AG10803 (cell line): Measurements from ENCODE around the gene SLC24A1.

Experiments used
- DNase-seq: peaks from one replicate; pipeline ENCODE4 v3.0.0; 2010; ENCODE audit warnings: low read depth
- H3K4me3 ChIP-seq: 2 replicates; pipeline ENCODE4 v1.5.1; 2011; ENCODE audit warnings: mild to moderate bottlenecking, low read length, control low read depth
- CTCF ChIP-seq: conservative IDR thresholded peaks from 2 replicates; pipeline ENCODE4 v1.5.1; 2011; ENCODE audit warnings: mild to moderate bottlenecking, low read length, control low read depth, inconsistent platforms

The SLC24A1 gene

GRCh38 chr15:65621638-65622037 lies at the start of gene SLC24A1:
SLC24A1 (plus strand) TSS chr15:65621938; CDS start chr15:65624081, 2,143 bp downstream.
- H3K4me3 ChIP-seq: no peak within 1 kb of the TSS
- no peak for DNase-seq
- TF ChIP-seq CTCF: no peak

GRCh38 chr15:65571971-65572370 lies 49.8 kb upstream of the SLC24A1 start:
- no peak for DNase-seq
- TF ChIP-seq CTCF: no peak
- H3K4me3 ChIP-seq: no peak overlapping the region

GRCh38 chr15:65576664-65577063 lies 45.1 kb upstream of the SLC24A1 start:
- DNase-seq: peak; percentile 53
- no peak for TF ChIP-seq CTCF
- H3K4me3 ChIP-seq: no peak overlapping the region

- DNase-seq: peak; percentile 16
- no peak for TF ChIP-seq CTCF
- no peak overlapping the region for H3K4me3 ChIP-seq
These were observed 44.4 kb upstream of the SLC24A1 start for GRCh38 chr15:65577129-65577996.

- H3K4me3 ChIP-seq: no peak overlapping the region
- no peak for TF ChIP-seq CTCF
- DNase-seq: no peak
These were observed 42.6 kb upstream of the SLC24A1 start for GRCh38 chr15:65578904-65579728.

GRCh38 chr15:65579762-65580161 lies 42.0 kb upstream of the SLC24A1 start:
- H3K4me3 ChIP-seq: no peak overlapping the region
- no peak for TF ChIP-seq CTCF
- DNase-seq: no peak
